Neuronal stem cell (in vitro differentiated cells): ENCODE results near the gene CACNG5. TPM values are rescaled to one million over a fixed set of nuclear protein-coding genes. Genes with fewer than 3 reads are reported as not detected.

ENCODE experiments used
- DNase-seq: peaks from one replicate; pipeline ENCODE4 v3.0.0-alpha.2; 2013; ENCODE audit warnings: low spot score
- H2AFZ ChIP-seq: one replicate; pipeline ENCODE4 v1.6.1; 2013; ENCODE audit warnings: mild to moderate bottlenecking, low read length, inconsistent platforms
- H2AK5ac ChIP-seq: 2 replicates; pipeline ENCODE4 v1.6.1; 2013; ENCODE audit warnings: low read depth, mild to moderate bottlenecking, inconsistent platforms, low read length, moderate library complexity, mixed read lengths
- H2BK120ac ChIP-seq: 2 replicates; pipeline ENCODE4 v1.6.1; 2013; ENCODE audit warnings: low read depth, mild to moderate bottlenecking, inconsistent platforms, low read length, moderate library complexity, mixed read lengths
- H2BK12ac ChIP-seq: one replicate; pipeline ENCODE4 v1.6.1; 2013; ENCODE audit warnings: low read length, inconsistent platforms
- H2BK15ac ChIP-seq: 2 replicates; pipeline ENCODE4 v1.6.1; 2013; ENCODE audit warnings: mild to moderate bottlenecking, low read length, inconsistent platforms, mixed read lengths
- H2BK5ac ChIP-seq: one replicate; pipeline ENCODE4 v1.6.1; 2013; ENCODE audit warnings: inconsistent platforms, mild to moderate bottlenecking, low read length, moderate library complexity
- H3K14ac ChIP-seq: one replicate; pipeline ENCODE4 v1.6.1; 2013; ENCODE audit warnings: low read length, inconsistent platforms
- H3K18ac ChIP-seq: 2 replicates; pipeline ENCODE4 v1.6.1; 2013; ENCODE audit warnings: low read length, inconsistent platforms
- H3K23ac ChIP-seq: 2 replicates; pipeline ENCODE4 v1.6.1; 2013; ENCODE audit warnings: low read depth, mild to moderate bottlenecking, mixed read lengths, low read length, inconsistent platforms; ENCODE audit not compliant: poor library complexity
- H3K27ac ChIP-seq: replicated peaks from 3 replicates; pipeline ENCODE4 v1.5.1; 2013; ENCODE audit warnings: low read length, inconsistent platforms
- H3K27me3 ChIP-seq, 3 experiments: 2 replicates each; pipeline ENCODE4 v1.6.1; 2013; ENCODE audit warnings: low read length in 3 of 3, mild to moderate bottlenecking in 2 of 3, inconsistent platforms in 1 of 3, low read depth in 1 of 3, mixed read lengths in 1 of 3, moderate library complexity in 1 of 3; ENCODE audit not compliant: control insufficient read depth in 3 of 3, insufficient read depth in 3 of 3
- H3K36me3 ChIP-seq, 2 donors: replicated peaks in 1 of 2; 2 replicates each; pipeline ENCODE4 v1.6.1; 2013; ENCODE audit warnings: low read length in 2 of 2; ENCODE audit not compliant: control insufficient read depth in 2 of 2, insufficient read depth in 2 of 2
- H3K4ac ChIP-seq: 2 replicates; pipeline ENCODE4 v1.6.1; 2013; ENCODE audit warnings: inconsistent platforms, mild to moderate bottlenecking, low read length, moderate library complexity
- H3K4me1 ChIP-seq, 2 donors: 1 replicate in 1 of 2; 2 replicates in 1 of 2; pipeline ENCODE4 v1.6.1; 2013; ENCODE audit warnings: low read length in 2 of 2, low read depth in 1 of 2; ENCODE audit not compliant: control insufficient read depth in 2 of 2, insufficient read depth in 1 of 2
- H3K4me2 ChIP-seq: one replicate; pipeline ENCODE4 v1.6.1; 2013; ENCODE audit warnings: mild to moderate bottlenecking, low read length, inconsistent platforms; ENCODE audit not compliant: insufficient read depth, poor library complexity, severe bottlenecking
- H3K4me3 ChIP-seq, 2 donors: 2 replicates each; pipeline ENCODE4 v1.5.1; 2013; ENCODE audit warnings: low read length in 2 of 2, mild to moderate bottlenecking in 2 of 2, inconsistent platforms in 1 of 2, moderate library complexity in 1 of 2
- H3K79me1 ChIP-seq: one replicate; pipeline ENCODE4 v1.6.1; 2013; ENCODE audit warnings: low read depth, mild to moderate bottlenecking, inconsistent platforms, low read length, moderate library complexity
- H3K9ac ChIP-seq: one replicate; pipeline ENCODE4 v1.6.1; 2013; ENCODE audit warnings: mild to moderate bottlenecking, low read depth, low read length, inconsistent platforms; ENCODE audit not compliant: poor library complexity
- H3K9me3 ChIP-seq, 2 donors: replicated peaks in 1 of 2; 2 replicates each; pipeline versions ENCODE3 to v1.6.1; 2013; ENCODE audit warnings: low read length in 2 of 2, mild to moderate bottlenecking in 2 of 2, inconsistent platforms in 1 of 2, low read depth in 1 of 2, mixed read lengths in 1 of 2, moderate library complexity in 1 of 2; ENCODE audit not compliant: control insufficient read depth in 2 of 2, insufficient read depth in 1 of 2
- H4K8ac ChIP-seq: one replicate; pipeline ENCODE4 v1.6.1; 2013; ENCODE audit warnings: low read depth, mild to moderate bottlenecking, inconsistent platforms, low read length, moderate library complexity
- H4K91ac ChIP-seq: one replicate; pipeline ENCODE4 v1.6.1; 2013; ENCODE audit warnings: low read length, low read depth, mild to moderate bottlenecking, inconsistent platforms; ENCODE audit not compliant: poor library complexity
- WGBS, 2 donors: extraction: QIAGEN DNeasy Blood & Tissue Kit; methylation state at CpG; one replicate each; pipeline ENCODE4 v1.1.7; 2013; ENCODE audit warnings: missing lambda C conversion rate in 2 of 2, mixed read lengths in 1 of 2; ENCODE audit not compliant: insufficient read length in 2 of 2, insufficient replicate concordance in 1 of 2; ENCODE audit errors: extremely low coverage in 2 of 2; 5-methylcytosine and 5-hydroxymethylcytosine counted together
- polyA plus RNA-seq, 2 experiments: library from polyadenylated mRNA; stranded (reverse); fragments of 200-250 nt; gene quantifications; one replicate each; pipeline ENCODE4 v1.2.3, GENCODE V29; 2013

CACNG5 gene
- not detected for polyA plus RNA-seq (2013, experiment 1 of 2)
- not detected for polyA plus RNA-seq (2013, experiment 2 of 2)

- peak within 1 kb of the TSS in 1 of 2 donors; percentile 36 for H3K4me3 ChIP-seq
- H2BK120ac ChIP-seq = no peak within 1 kb of the TSS
- no peak within 1 kb of the TSS for H2BK5ac ChIP-seq
- H4K8ac ChIP-seq = no peak within 1 kb of the TSS
- no peak within 1 kb of the TSS for H3K14ac ChIP-seq
- peak within 1 kb of the TSS; percentile 25 for H3K23ac ChIP-seq
- H3K9ac ChIP-seq = no peak within 1 kb of the TSS
- no peak within 1 kb of the TSS for H2BK15ac ChIP-seq
- DNase-seq = no peak
- H3K79me1 ChIP-seq = no peaks in the 10 kb centered on the region
- no peaks in the 10 kb centered on the region for H3K36me3 ChIP-seq
- H3K4me2 ChIP-seq = peak within 1 kb of the TSS; percentile 48
- peak within 1 kb of the TSS; percentile 8 for H3K18ac ChIP-seq
- no peak within 1 kb of the TSS for H4K91ac ChIP-seq
- peak within 1 kb of the TSS; percentile 72 for H2AFZ ChIP-seq
- no peak within 1 kb of the TSS for H3K27ac ChIP-seq
- peaks cover 4 to 68% (median 35%) of the 10 kb centered on the region in 3 experiments for H3K27me3 ChIP-seq
- no CpG with 5 or more reads among the region's 57 CpGs for WGBS, 2 donors
- H2AK5ac ChIP-seq = no peak within 1 kb of the TSS
- H3K4me1 ChIP-seq = peaks cover 2 to 8% of the 10 kb centered on the region in 2 donors
- no peak within 1 kb of the TSS for H3K4ac ChIP-seq
- no peaks in the 10 kb centered on the region for H3K9me3 ChIP-seq
- no peak within 1 kb of the TSS for H2BK12ac ChIP-seq
These were observed at the start of gene CACNG5 for GRCh38 chr17:66834919-66835454. Gene CACNG5 (plus strand): TSS chr17:66835117. CDS start chr17:66877333, 42,216 bp downstream.

GRCh38 chr17:66786107-66786506 lies 48.8 kb upstream of the CACNG5 start:
- H3K9ac ChIP-seq = no peak overlapping the region
- no peak overlapping the region for H2BK5ac ChIP-seq
- no peak overlapping the region for H3K4me2 ChIP-seq
- no CpG with 5 or more reads among the region's 10 CpGs for WGBS, 2 donors
- DNase-seq = no peak
- no peak overlapping the region for H3K4me3 ChIP-seq
- no peak overlapping the region for H2BK12ac ChIP-seq
- no peak overlapping the region for H3K18ac ChIP-seq
- H3K27ac ChIP-seq = no peak overlapping the region
- H3K4me1 ChIP-seq = peaks cover 0 to 3% of the 10 kb centered on the region in 2 donors
- no peak overlapping the region for H3K23ac ChIP-seq
- no peak overlapping the region for H2AK5ac ChIP-seq
- H4K91ac ChIP-seq = no peak overlapping the region
- no peak overlapping the region for H4K8ac ChIP-seq
- H3K27me3 ChIP-seq = no peaks in the 10 kb centered on the region
- no peak overlapping the region for H3K4ac ChIP-seq
- no peak overlapping the region for H2BK15ac ChIP-seq
- H3K14ac ChIP-seq = no peak overlapping the region
- peaks cover 0 to 4% of the 10 kb centered on the region in 2 donors for H3K36me3 ChIP-seq
- no peak overlapping the region for H2BK120ac ChIP-seq
- no peaks in the 10 kb centered on the region for H3K9me3 ChIP-seq
- no peak overlapping the region for H2AFZ ChIP-seq
- H3K79me1 ChIP-seq = no peaks in the 10 kb centered on the region

GRCh38 chr17:66787914-66788313 lies 47.0 kb upstream of the CACNG5 start:
- Histone ChIP-seq H3K4me3 (no peak overlapping the region), H3K9me3 (no peaks in the 10 kb centered on the region), H3K36me3 (peaks cover 0 to 4% of the 10 kb centered on the region in 2 donors), H2BK120ac (no peak overlapping the region), H3K27ac (no peak overlapping the region), H3K4ac (no peak overlapping the region), H3K9ac (no peak overlapping the region), H2AK5ac (no peak overlapping the region), H4K8ac (no peak overlapping the region), H2AFZ (no peak overlapping the region), H2BK12ac (no peak overlapping the region), H3K4me2 (no peak overlapping the region), H3K79me1 (no peaks in the 10 kb centered on the region), H2BK15ac (no peak overlapping the region), H3K23ac (no peak overlapping the region), H3K27me3 (no peaks in the 10 kb centered on the region), H4K91ac (no peak overlapping the region), H3K18ac (no peak overlapping the region), H3K4me1 (peaks cover 3 to 7% of the 10 kb centered on the region in 2 donors), H3K14ac (no peak overlapping the region), H2BK5ac (no peak overlapping the region)
- WGBS, 2 donors = no CpG with 5 or more reads among the region's 3 CpGs
- DNase-seq = no peak

GRCh38 chr17:66789093-66789492 lies 45.8 kb upstream of the CACNG5 start:
- DNase-seq = no peak
- no CpG with 5 or more reads among the region's 12 CpGs for WGBS, 2 donors
- H3K4me1 ChIP-seq = peaks cover 3 to 7% of the 10 kb centered on the region in 2 donors

More at GRCh38 chr17:66789093-66789492, 45.8 kb upstream of the CACNG5 start:
- Histone ChIP-seq H3K4me2 (no peak overlapping the region), H3K27ac (no peak overlapping the region), H4K8ac (no peak overlapping the region), H2BK5ac (no peak overlapping the region), H3K4me3 (no peak overlapping the region), H3K36me3 (peaks cover 0 to 4% of the 10 kb centered on the region in 2 donors), H2AK5ac (no peak overlapping the region), H3K27me3 (no peaks in the 10 kb centered on the region), H2AFZ (no peak overlapping the region), H3K79me1 (no peaks in the 10 kb centered on the region), H3K4ac (no peak overlapping the region), H3K9me3 (no peaks in the 10 kb centered on the region), H3K9ac (no peak overlapping the region), H3K18ac (no peak overlapping the region), H2BK120ac (no peak overlapping the region), H3K14ac (no peak overlapping the region), H3K23ac (no peak overlapping the region), H2BK12ac (no peak overlapping the region), H4K91ac (no peak overlapping the region), H2BK15ac (peak overlapping the region; percentile 12)
